SK-N-MC (cell line): ENCODE results near the gene GPR17.

Experiments
- EZH2 ChIP-seq: fragments of 200-600 bp; sonication (generic); IDR thresholded peaks from one replicate; pipeline ENCODE4 v1.6.1; 2017; ENCODE audit warnings: antibody characterized with exemption
- POLR2AphosphoS5 ChIP-seq: IDR thresholded peaks from 2 replicates; pipeline ENCODE4 v1.6.1; 2012; ENCODE audit warnings: mild to moderate bottlenecking, low read depth, low read length, borderline replicate concordance

DNA sequence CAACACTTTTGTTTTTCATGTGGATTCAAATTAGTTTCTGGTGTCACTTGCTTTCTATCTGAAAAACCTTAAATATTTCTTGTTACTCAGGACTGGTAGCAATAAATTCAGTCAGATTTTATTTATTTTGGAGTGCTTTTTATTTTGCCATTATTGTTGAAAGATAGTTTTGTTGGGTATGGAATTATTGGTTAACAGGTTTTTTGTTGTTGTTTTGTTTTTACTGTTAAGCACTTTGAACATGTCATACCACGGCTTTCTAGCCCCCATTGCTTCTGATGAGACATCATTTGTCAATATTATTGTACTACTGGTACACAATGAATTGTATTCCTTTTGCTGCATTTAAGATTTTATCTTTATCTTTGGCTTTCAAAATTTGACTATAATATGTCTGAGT is 42.5 kb downstream of the GPR17 start:
- no peak for TF ChIP-seq EZH2
- no peak for TF ChIP-seq POLR2AphosphoS5
